Gastrocnemius medialis (tissue), 4 donors: ENCODE measurements around the gene SPATA25.

Experiments used
- CTCF ChIP-seq, 5 experiments: fragments of 450-650 bp in 3 of 5; fragments of 200-600 bp in 2 of 5; sonication (generic) in 2 of 5; IDR thresholded peaks in 4 of 5; conservative IDR thresholded peaks in 1 of 5; 1 replicate in 4 of 5; 2 replicates in 1 of 5; pipeline ENCODE4 v1.5.1; 2016 to 2019; ENCODE audit warnings: antibody characterized with exemption in 5 of 5, mild to moderate bottlenecking in 3 of 5, moderate library complexity in 3 of 5
- POLR2A ChIP-seq, 2 donors: fragments of 450-650 bp; IDR thresholded peaks; one replicate each; pipeline ENCODE4 v1.6.1; 2017; ENCODE audit warnings: antibody characterized with exemption in 2 of 2, mild to moderate bottlenecking in 2 of 2, moderate library complexity in 2 of 2

GRCh38 chr20:45899046-45899835, 11.8 kb upstream of the SPATA25 start:
- TF ChIP-seq POLR2A (IDR thresholded peaks at IDR 0.05) (no peak), CTCF (IDR thresholded peaks at IDR 0.05 in 4 of 5, conservative IDR thresholded peaks at IDR 0.05 in 1 of 5) (no peak)
